Activated naive CD4-positive, alpha-beta T cell treated with anti-CD3 and anti-CD28 coated beads for 36 hours (primary cell): ENCODE data around the gene CATSPER1. TPM values are rescaled to one million over a fixed set of nuclear protein-coding genes. Genes with fewer than 3 reads are reported as not detected.
A peak's percentile ranks its signal among the peaks of the same experiment; 100 is the strongest.

Experiments used
- CTCF ChIA-PET: fragments of 350-600 bp; sonication (Branson Sonifier 250); formaldehyde crosslinking; loops from one replicate; lab custom pipeline; 2021; ENCODE audit warnings: antibody characterized with exemption; lab: Charles Lee
- DNase-seq: peaks from one replicate; pipeline ENCODE4 v3.0.0-alpha.2; 2020
- H3K27ac Mint-ChIP-seq: one replicate; pipeline ENCODE4 v1.8.0; 2021; ENCODE audit warnings: mild to moderate bottlenecking, mixed read lengths
- H3K27me3 Mint-ChIP-seq: one replicate; pipeline ENCODE4 v1.8.0; 2021; ENCODE audit warnings: low read depth, mixed read lengths
- H3K36me3 Mint-ChIP-seq: one replicate; pipeline ENCODE4 v1.8.0; 2021; ENCODE audit warnings: low read depth, mixed read lengths
- H3K4me1 Mint-ChIP-seq: one replicate; pipeline ENCODE4 v1.8.0; 2021; ENCODE audit warnings: low read depth, mixed read lengths
- H3K4me3 Mint-ChIP-seq: one replicate; pipeline ENCODE4 v1.8.0; 2021; ENCODE audit warnings: mild to moderate bottlenecking, moderate library complexity, mixed read lengths
- H3K9me3 Mint-ChIP-seq: one replicate; pipeline ENCODE4 v1.8.0; 2021; ENCODE audit warnings: mixed read lengths
- intact Hi-C: fragments of 100-400 bp; cut with micrococcal nuclease; formaldehyde crosslinking; loops from one replicate; pipeline ENCODE4 v1.15.1; 2023
- total RNA-seq, 2 experiments: library from RNA; stranded (reverse); gene quantifications; one replicate each; pipeline ENCODE4 v1.2.3, GENCODE V29; 2021

The CATSPER1 gene
- total RNA-seq, 2 experiments from 2014 or later: not detected

DNA sequence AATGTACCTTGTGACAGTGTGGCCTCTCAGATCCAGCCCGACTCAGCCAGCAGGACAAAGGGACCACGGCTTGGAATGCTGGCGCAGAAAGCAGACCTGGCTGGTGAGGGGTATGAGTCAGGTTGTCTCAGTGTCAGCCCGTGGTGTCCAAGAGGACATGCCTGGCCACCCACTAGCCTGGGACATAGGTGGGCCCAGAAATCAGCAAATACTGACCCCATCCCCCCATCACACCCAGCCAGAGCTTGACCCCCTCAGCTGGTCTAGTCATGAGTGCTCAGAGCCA is 19.4 kb downstream of the CATSPER1 start:
- no peak for DNase-seq
- no peak overlapping the region for H3K4me3 Mint-ChIP-seq
- intact Hi-C loops: no loop called here
- H3K4me1 Mint-ChIP-seq: peaks cover 19% of the 10 kb centered on the region
- CTCF ChIA-PET: interaction anchor here (0.7 to 1.8 kb wide), 2 partner anchors 16 to 18 kb away, joined by 4 to 9 read pairs; no protein-coding TSS in a partner anchor
- H3K36me3 Mint-ChIP-seq: peaks cover 28% of the 10 kb centered on the region
- H3K27me3 Mint-ChIP-seq: peaks cover 3% of the 10 kb centered on the region
- no peak overlapping the region for H3K27ac Mint-ChIP-seq
- no peaks in the 10 kb centered on the region for H3K9me3 Mint-ChIP-seq

DNA sequence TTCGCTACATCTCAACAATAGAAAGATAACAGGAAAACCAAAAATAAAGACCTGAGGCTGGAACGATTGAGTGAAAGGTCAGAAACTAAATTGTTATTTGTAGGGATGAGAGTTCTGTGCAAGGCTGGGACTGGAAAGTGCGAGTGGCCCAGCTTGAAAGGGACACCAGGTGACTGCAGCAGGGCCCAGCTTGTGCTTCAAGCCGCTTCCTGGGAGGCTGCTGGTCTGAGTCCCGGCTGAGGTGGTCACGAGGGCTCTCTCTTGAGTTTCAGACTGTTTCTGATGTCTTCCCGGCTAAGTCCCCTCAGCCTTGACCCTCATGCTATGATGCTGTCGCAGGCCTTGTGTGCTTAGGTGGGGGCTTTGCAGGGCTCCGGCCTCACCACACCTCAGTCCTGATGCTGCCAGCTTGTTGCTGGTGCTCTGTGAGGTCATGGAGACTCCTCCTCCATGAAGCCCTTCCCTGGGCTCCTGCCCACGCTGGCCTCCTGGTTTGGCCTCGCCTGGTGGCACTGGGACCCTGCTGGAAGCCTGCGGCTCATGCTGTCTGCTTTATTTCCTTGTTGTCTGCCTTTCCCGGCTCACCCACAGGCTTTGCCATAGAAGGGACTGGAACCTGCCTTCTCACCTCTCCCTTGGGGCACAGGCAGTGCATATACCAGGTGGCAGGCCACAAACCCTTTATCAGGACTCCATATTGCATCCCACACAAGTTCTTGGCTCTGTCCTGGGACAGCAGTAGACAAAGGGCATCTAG is 20.0 kb downstream of the CATSPER1 start:
- no peak overlapping the region for H3K4me3 Mint-ChIP-seq
- H3K36me3 Mint-ChIP-seq: peaks cover 30% of the 10 kb centered on the region
- peaks cover 16% of the 10 kb centered on the region for H3K4me1 Mint-ChIP-seq
- DNase-seq: no peak
- H3K27me3 Mint-ChIP-seq: peaks cover under 1% of the 10 kb centered on the region
- CTCF ChIA-PET: no interaction called here
- no peak overlapping the region for H3K27ac Mint-ChIP-seq
- no peaks in the 10 kb centered on the region for H3K9me3 Mint-ChIP-seq
- intact Hi-C loops: no loop called here

DNA sequence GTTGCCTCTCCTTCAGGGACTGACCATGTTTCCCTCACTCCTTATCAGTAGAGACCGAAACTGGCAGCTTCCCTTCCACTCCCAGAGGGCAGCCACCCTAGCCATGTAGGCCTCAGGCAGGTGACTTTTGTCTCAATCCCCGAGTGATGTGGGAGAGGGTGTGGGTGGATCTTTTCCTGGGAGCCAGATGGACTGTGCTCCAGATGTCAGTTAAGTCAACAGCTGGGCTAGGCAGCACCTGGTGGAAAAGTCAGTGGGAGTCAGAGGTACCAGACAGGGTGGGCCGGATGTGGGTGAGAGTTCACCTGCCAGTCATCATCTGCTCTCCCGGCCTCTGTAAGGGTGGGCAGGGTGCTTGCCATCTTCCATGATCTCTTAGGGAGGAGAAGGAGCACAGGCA is 22.1 kb downstream of the CATSPER1 start:
- CTCF ChIA-PET: interaction anchor here (1.0 to 1.5 kb wide), 2 partner anchors 18 to 64 kb away, joined by 4 to 5 read pairs; no protein-coding TSS in a partner anchor
- Mint-ChIP-seq H3K27me3 (no peaks in the 10 kb centered on the region), H3K9me3 (no peaks in the 10 kb centered on the region), H3K36me3 (peaks cover 34% of the 10 kb centered on the region), H3K4me3 (peak overlapping the region; percentile 99), H3K27ac (peak overlapping the region; percentile 82), H3K4me1 (peaks cover 32% of the 10 kb centered on the region)
- intact Hi-C loops: loop anchor here (5.0 kb wide), 2 partner anchors 292 to 432 kb away; partner anchors contain the start of genes FAM89B, KAT5 and ZNRD2
- DNase-seq: no peak

DNA sequence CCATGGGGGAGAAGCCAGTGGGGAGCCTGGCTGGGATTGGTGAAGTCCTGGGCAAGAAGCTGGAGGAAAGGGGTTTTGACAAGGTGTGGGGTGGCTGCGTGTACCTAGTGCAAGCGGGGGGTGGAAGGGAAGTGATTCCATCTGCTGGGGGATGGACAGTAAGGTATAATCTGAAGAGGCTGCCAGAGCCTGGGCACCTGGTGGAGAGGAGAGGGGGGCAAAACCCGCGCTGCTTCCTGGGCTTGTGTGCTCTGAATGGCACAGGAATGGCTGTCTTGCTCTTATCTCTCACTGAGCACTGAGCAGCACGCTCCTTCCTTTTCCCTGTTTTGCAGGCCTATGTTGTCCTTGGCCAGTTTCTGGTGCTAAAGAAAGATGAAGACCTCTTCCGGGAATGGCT is 23.0 kb downstream of the CATSPER1 start:
- Mint-ChIP-seq H3K27ac (peak overlapping the region; percentile 99), H3K36me3 (peaks cover 43% of the 10 kb centered on the region), H3K27me3 (no peaks in the 10 kb centered on the region), H3K9me3 (no peaks in the 10 kb centered on the region), H3K4me3 (peak overlapping the region; percentile 99), H3K4me1 (peaks cover 38% of the 10 kb centered on the region)
- intact Hi-C loops: loop anchor here (2.0 to 5.0 kb wide), 4 partner anchors 50 to 431 kb away; partner anchors contain the start of genes FAM89B, KAT5, SF3B2 and ZNRD2
- DNase-seq: no peak
- CTCF ChIA-PET: interaction anchor here (0.7 to 1.5 kb wide), 4 partner anchors 18 to 104 kb away, joined by 3 to 6 read pairs (median 4); no protein-coding TSS in a partner anchor

GRCh38 chr11:66002648-66003225 is 23.5 kb downstream of the CATSPER1 start:
- Mint-ChIP-seq H3K9me3 (no peaks in the 10 kb centered on the region), H3K27ac (peak overlapping the region; percentile 99), H3K27me3 (no peaks in the 10 kb centered on the region), H3K4me3 (peak overlapping the region; percentile 99), H3K36me3 (peaks cover 48% of the 10 kb centered on the region), H3K4me1 (peaks cover 40% of the 10 kb centered on the region)
- no peak for DNase-seq
- intact Hi-C loops: loop anchor here (1.0 to 5.0 kb wide), 9 partner anchors 20 to 430 kb away; partner anchors contain the start of genes CFL1, FAM89B, KAT5 and PCNX3
- CTCF ChIA-PET: interaction anchor here (0.6 to 1.5 kb wide), 7 partner anchors 13 to 116 kb away, joined by 3 to 6 read pairs (median 3); no protein-coding TSS in a partner anchor

- CTCF ChIA-PET: interaction anchor here (0.6 to 1.2 kb wide), 5 partner anchors 13 to 115 kb away, joined by 3 to 4 read pairs (median 3); no protein-coding TSS in a partner anchor
- peaks cover 44% of the 10 kb centered on the region for H3K4me1 Mint-ChIP-seq
- peak within 1 kb of the TSS; percentile 99 for H3K4me3 Mint-ChIP-seq
- H3K36me3 Mint-ChIP-seq: peaks cover 53% of the 10 kb centered on the region
- DNase-seq: peak; percentile 96
- no peaks in the 10 kb centered on the region for H3K9me3 Mint-ChIP-seq
- H3K27me3 Mint-ChIP-seq: no peaks in the 10 kb centered on the region
- intact Hi-C loops: loop anchor here (1.0 to 5.0 kb wide), 9 partner anchors 20 to 430 kb away; partner anchors contain the start of genes CFL1, FAM89B, KAT5 and PCNX3
- peak within 1 kb of the TSS; percentile 99 for H3K27ac Mint-ChIP-seq
These were observed 24.2 kb downstream of the CATSPER1 start, which contains the start of the genes BANF1 and EIF1AD for GRCh38 chr11:66001942-66002647. Gene BANF1, plus strand, starts transcription at chr11:66002503. Its CDS starts 748 bp downstream, at chr11:66003251. Gene EIF1AD, minus strand, starts transcription at chr11:66002157. Its CDS starts 1,768 bp downstream, at chr11:66000389.

DNA sequence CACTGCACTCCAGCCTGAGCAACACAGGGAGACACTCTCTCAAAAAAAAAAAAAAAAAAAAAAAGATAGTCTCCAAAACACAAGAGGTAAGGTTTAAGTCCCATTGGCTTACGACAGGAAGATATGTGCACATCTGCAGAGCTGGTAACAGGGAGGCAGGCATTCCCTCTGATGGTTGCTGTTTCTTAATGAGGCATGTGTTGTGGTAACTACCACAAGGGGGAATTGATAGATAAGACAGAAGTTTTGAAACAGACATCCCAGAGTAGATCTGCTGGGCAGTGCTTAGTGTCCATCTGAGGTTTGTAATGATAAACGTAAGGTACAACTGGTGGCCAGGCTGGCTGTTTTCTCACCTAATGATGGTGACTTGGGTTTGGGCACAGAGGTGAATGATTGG is 29.0 kb downstream of the CATSPER1 start:
- Mint-ChIP-seq H3K36me3 (peaks cover 33% of the 10 kb centered on the region), H3K27me3 (no peaks in the 10 kb centered on the region), H3K9me3 (no peaks in the 10 kb centered on the region), H3K4me3 (no peak overlapping the region), H3K27ac (peak overlapping the region; percentile 26), H3K4me1 (peaks cover 30% of the 10 kb centered on the region)
- no peak for DNase-seq
- intact Hi-C loops: no loop called here
- CTCF ChIA-PET: no interaction called here

DNA sequence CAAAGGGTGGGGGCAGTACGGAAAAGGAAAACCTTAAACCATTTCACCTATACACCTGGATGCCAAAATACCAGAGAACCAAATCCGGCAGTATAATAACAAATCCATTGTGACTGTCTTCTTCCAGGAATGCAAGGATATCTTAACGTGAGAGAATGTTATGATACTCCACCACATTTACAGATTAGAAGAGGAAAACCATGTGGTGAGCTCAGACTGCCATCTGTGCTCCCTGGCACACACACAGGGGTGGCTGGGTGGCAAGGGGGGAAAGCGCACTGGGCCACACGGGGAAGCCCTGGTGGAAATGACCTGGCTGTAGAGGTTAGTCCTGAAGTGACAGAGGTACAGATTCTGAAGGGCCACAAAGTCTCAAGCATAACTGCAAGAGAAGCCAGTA is 34.2 kb downstream of the CATSPER1 start:
- Mint-ChIP-seq H3K27ac (no peak overlapping the region), H3K9me3 (no peaks in the 10 kb centered on the region), H3K4me3 (no peak overlapping the region), H3K4me1 (peaks cover 6% of the 10 kb centered on the region), H3K27me3 (no peaks in the 10 kb centered on the region), H3K36me3 (peaks cover 11% of the 10 kb centered on the region)
- intact Hi-C loops: no loop called here
- CTCF ChIA-PET: interaction anchor here (0.8 to 8.7 kb wide), 2 partner anchors 103 to 143 kb away, joined by 3 to 113 read pairs; partner anchors contain the start of genes CCDC85B and FIBP
- no peak for DNase-seq

DNA sequence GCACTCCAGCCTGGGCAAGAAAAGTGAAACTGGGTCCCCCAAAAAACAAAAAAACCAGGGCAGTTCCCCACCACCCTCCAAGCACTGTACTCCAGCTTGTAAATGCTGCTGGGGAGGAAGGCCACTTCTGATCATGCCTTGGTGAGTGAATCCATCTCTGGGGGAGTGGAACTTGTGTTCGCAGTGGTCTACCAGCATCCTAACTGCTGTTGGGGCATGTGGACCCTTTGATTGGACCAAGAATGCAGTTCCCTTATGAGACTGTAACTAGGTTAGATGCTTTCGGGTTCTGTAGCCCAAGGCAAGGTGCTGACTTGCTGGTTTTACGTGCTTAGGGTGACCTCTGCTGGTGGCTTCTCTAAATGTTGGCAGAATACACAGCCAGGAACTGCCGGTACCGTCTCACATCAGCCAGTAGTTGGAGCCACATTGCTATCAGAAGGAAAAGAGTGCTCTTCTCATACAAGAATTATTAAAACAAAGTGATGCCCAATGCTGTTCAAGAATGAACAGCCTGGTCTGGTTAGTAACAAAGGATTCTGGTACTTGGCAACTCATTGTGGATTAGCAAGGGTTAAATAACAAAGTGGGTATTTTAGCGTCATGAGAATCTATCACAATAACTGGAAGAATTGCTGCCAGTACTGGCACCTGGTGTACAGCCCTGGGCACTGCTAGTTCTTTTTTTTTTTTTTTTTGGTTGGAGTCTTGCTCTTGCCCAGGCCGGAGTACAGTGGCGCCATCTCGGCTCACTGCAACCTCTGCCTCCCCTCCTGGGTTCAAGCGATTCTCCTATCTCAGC is 37.3 kb downstream of the CATSPER1 start:
- intact Hi-C loops: loop anchor here (1.0 to 2.0 kb wide), 10 partner anchors 28 to 278 kb away; partner anchors contain the start of genes AP5B1, C11orf68, CFL1 and DRAP1
- no peaks in the 10 kb centered on the region for H3K9me3 Mint-ChIP-seq
- H3K27me3 Mint-ChIP-seq: no peaks in the 10 kb centered on the region
- CTCF ChIA-PET: interaction anchor here (0.6 to 8.7 kb wide), 21 partner anchors 10 to 311 kb away, joined by 3 to 113 read pairs (median 4); partner anchors contain the start of genes BANF1, CCDC85B, FIBP and SF3B2
- peaks cover 4% of the 10 kb centered on the region for H3K4me1 Mint-ChIP-seq
- H3K27ac Mint-ChIP-seq: peak overlapping the region; percentile 70
- H3K4me3 Mint-ChIP-seq: no peak overlapping the region
- peak; percentile 98 for DNase-seq
- H3K36me3 Mint-ChIP-seq: peaks cover 8% of the 10 kb centered on the region

- intact Hi-C loops: no loop called here
- no peak overlapping the region for H3K27ac Mint-ChIP-seq
- CTCF ChIA-PET: interaction anchor here (8.7 kb wide), 1 partner anchor 98 kb away, joined by 113 read pairs; the partner anchor contains the start of genes CCDC85B and FIBP
- peaks cover 8% of the 10 kb centered on the region for H3K36me3 Mint-ChIP-seq
- DNase-seq: no peak
- H3K9me3 Mint-ChIP-seq: no peaks in the 10 kb centered on the region
- peaks cover 4% of the 10 kb centered on the region for H3K4me1 Mint-ChIP-seq
- H3K4me3 Mint-ChIP-seq: no peak overlapping the region
- no peaks in the 10 kb centered on the region for H3K27me3 Mint-ChIP-seq
These were observed 38.9 kb downstream of the CATSPER1 start for GRCh38 chr11:65987336-65987735.

GRCh38 chr11:65983589-65983987 is 42.7 kb downstream of the CATSPER1 start:
- H3K36me3 Mint-ChIP-seq: peaks cover 4% of the 10 kb centered on the region
- no peak for DNase-seq
- H3K27ac Mint-ChIP-seq: no peak overlapping the region
- H3K27me3 Mint-ChIP-seq: no peaks in the 10 kb centered on the region
- intact Hi-C loops: no loop called here
- no peaks in the 10 kb centered on the region for H3K9me3 Mint-ChIP-seq
- CTCF ChIA-PET: interaction anchor here (1.0 kb wide), 1 partner anchor 99 kb away, joined by 4 read pairs; no protein-coding TSS in a partner anchor
- H3K4me3 Mint-ChIP-seq: no peak overlapping the region
- no peaks in the 10 kb centered on the region for H3K4me1 Mint-ChIP-seq
